Measurements from ENCODE around the gene POLE.

The POLE gene

GRCh38 chr12:132685400-132685799 lies 1.7 kb downstream of the POLE start:
- no peak for DNase-seq (ENCODE audit: low read depth)

DNA sequence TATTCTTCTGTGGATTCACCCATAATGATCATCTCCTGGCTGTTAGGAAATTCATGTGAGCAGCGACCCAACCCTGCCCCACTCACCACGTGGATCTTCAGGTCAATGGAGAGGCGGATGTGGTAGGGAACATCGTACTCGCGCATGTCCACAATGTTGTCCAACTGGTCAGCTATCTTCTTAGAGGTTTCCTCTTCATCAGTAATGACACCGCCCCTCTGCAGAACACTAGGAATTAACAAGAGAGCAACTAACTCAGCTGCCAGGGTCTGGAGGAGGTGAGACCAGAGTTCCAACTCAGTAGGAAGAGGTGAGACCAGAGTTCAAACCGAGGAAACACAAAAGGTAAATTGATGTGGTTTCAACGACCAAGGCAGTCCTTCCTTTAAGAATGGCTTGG lies 9.7 kb downstream of the POLE start:
- no peak for DNase-seq (ENCODE audit: low read depth)

DNA sequence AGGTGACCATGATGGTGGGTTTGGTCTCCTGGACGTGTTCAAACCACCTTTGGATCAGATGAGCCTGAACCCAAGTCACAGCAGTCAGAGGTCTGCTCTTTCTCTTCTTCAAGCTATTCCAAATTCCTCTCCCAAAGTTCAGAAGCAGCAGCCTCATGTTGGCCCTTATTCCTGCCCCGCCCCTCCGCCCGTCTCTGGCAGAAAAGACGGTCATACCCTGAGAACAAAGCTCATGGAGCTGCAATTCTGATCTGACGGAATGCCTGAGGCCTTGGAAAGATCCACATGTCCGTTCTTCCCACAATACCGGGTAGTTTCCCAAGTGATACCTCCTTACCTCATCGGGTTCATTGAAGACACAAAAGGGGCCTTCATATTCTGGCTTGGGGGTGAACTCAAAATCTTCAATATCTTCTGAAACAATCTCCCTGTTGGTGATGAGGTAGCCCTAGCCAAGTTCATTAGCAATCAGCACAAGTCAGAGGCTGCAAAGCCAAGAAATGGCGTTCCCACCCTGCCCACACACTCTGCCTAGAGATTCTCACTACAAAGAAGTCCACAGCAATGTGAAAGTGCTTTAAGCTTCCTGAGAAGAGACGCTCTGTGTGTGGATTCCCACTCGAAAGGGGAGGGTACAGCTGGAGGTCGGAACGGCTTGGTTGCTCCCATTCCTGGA lies 11.2 kb downstream of the POLE start:
- no peak for DNase-seq (ENCODE audit: low read depth)

GRCh38 chr12:132674561-132674960 lies 12.6 kb downstream of the POLE start:
- DNase-seq (ENCODE audit: low read depth) = no peak

DNA sequence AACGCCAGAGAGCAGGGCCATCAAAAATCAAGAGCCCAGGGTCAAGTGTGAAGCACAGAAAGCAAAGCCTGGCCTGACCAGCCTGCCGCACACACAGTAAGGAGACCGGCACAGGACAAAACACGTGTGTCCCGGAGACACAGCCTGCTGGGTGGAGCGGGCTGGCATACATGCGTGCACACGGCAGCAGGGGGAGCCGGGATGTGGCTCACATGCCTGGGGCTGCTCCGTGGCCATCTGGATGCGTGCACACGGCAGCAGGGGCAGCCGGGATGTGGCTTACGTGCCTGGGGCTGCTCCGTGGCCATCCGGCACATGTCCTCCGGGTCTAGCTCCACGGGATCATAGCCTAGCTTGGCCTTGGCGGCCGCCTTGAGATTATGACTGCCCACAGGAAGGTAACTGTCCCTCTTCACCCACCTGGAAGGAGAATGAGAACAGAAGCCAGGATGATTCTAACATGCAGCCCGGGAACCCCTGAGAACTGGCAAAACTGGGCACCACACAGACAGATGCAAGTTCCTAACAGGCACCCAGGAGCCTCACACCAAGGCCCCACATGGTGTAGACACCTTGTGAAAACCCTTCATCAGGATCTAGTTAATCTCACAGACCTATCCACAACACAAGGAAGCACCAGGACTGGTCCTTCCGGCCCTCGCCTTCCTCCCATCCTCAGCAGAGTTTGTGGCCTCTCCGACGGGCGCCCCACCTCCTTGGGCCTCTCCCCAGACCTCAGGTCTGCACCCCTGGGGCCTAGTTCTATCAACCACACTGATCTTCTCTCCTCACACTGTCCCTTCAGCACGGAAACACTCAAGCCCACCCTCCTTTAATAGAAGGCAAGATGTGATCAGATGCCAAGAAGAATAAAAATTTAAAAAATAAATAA lies 13.6 kb downstream of the POLE start:
- no peak for DNase-seq (ENCODE audit: low read depth)

GRCh38 chr12:132672678-132673077 lies 14.5 kb downstream of the POLE start:
- no peak for DNase-seq (ENCODE audit: low read depth)

- no peak for DNase-seq (ENCODE audit: low read depth)
These were observed 15.0 kb downstream of the POLE start for GRCh38 chr12:132672116-132672515.

DNA sequence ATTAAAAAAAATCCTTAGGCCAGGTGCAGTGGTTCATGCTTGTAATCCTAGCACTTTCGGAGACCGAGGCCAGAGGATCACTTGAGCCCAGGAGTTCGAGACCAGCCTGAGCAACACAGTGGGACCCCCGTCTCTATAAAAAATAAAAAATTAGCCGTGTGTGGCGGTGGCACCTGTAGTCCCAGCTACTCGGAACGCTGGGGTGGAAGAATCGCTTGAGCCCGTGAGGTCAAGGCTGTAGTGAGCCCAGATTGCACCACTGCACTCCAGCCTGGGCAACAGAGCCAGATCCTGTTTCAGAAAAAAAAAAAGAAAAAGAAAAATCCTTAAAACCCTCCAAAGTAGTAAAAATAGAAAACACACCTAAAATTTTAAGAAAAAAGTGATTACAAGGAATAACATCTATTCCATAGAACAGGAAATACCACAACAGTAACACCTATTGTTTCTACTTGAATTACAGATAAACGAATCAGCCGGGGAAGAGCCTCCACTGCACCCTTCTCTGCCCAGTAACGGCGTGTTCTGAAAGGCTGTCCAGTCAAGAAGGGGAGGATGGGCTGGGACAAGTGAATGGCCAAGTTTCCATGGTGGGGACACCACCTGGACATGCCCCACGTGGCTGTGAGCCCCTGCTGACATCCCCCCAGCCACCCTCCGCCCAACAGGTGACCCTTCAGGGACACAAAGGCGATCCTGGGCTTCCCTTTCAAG lies 17.8 kb downstream of the POLE start:
- no peak for DNase-seq (ENCODE audit: low read depth)

DNA sequence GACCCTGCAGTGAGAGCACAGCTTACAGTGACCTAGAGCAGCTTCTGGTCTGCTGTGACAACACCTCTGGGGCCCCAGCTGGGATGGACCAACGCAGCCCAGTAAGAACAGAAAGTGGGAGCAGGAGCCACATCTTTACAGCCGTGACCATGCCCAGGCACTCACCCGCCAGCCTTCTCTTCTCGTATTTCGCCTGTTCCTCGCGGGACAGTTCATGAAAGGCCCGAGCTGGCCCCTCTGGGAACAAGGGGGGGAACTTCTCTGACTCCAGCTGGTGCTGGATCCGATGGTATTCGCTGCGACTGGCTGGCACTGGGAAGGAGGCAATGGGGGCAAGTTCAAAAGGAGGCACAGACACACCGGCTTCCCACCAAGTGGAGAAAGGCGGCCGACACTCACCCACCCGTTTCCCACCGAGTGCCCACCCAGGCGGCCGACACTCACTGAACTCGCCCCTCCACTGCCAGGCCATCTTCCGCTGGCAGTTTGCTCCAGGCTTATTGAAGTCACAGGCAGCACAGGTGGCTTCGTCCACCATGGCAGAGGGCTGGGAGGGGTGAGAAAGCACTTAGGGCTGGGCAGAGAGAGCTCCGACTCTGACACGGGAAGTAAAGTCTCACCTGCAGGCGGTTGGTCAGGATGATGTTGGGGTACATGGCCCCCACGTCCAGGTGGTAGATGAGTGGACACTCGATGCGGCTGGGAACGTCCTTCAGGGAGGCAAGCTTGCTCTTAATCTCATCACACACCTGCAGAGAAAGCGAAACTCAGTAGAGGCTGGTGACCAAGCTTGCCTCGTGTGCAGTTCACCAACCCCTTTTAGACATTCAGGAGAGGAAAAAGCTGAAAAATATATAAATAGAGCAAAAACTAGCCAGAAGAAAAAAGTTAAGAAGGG lies 18.7 kb downstream of the POLE start:
- no peak for DNase-seq (ENCODE audit: low read depth)

GRCh38 chr12:132665794-132666193 lies 21.3 kb downstream of the POLE start:
- DNase-seq (ENCODE audit: low read depth) = no peak

DNA sequence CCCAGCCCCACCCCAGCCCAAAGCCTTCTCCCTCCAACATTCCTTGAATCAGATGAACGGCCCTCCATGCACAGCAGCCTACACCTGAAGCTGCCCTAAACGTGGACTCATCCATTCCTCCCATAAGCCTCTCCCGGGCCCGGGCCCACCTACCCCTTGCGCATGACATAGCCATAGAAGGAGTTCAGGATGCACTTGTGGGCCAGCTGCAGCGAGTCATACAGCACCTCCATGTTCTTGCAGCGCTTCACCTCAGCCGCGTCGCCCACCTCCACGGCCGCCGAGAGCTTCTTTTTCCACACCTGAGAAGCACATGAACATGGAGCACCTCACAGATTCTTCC lies 22.0 kb downstream of the POLE start:
- DNase-seq (ENCODE audit: low read depth) = no peak

DNA sequence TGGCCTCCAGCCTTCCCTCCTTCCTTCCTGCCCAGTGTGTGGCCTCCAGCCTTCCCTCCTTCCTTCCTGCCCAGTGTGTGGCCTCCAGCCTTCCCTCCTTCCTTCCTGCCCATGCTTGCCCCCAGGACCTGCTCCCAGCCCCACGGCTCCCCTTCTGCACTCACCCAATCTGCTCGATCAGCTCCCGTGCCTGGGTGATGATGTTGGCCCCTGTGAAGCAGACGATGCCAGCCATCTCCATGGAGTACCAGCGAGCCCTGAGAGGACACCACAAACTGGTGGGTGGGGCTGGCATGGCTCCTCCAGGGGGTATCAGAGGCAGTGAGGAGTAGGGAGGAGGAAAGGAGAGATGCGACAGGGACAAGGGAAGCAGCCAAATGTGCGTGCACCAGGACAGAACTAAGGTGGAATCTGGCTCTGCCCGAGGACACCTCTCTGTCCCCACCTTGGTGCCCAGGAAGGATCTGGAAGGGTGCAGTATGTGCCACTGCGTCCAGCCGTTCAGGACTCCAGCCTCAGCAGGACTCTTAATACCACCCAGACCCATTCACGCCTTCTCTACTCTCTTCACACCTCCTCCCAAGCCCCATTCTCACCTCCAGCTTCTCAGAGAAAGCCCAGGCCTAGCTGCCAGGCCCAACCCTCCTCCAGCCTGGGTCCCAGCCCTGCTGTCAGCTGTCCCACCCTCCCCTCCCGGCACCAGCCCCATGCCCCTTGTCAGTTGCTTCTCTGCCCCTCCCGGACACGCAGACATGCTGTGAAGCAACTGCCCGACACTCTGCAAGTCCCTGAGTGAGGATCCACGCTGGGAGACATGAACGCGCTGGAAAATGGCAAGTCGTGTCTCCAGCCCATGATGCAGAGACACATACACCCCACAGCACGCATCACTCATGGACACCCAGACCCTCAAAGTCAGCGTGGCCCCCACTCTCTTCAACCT lies 22.7 kb downstream of the POLE start:
- DNase-seq (ENCODE audit: low read depth) = no peak

- no peak for DNase-seq (ENCODE audit: low read depth)
These were observed 24.0 kb downstream of the POLE start for GRCh38 chr12:132662901-132663755.

DNA sequence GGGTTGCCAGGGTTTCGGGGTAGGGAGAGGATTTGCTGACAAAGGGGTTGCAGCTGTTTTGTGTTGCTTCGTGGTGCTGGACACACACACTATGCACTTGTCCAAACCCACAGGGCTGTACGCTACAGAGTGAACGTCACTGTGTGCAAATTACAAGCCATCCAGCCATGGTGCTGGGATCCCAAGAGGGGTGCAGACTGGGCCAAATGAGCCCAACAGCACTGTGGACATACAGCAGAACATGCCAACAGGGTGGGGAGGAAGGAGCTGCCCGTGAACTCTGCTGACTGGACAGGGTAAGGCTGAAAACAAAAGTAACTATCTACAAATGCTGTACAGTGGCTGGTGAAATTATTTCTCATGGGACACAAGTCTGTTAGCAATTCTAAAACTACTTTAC lies 25.2 kb downstream of the POLE start:
- no peak for DNase-seq (ENCODE audit: low read depth)

GRCh38 chr12:132660996-132661395 lies 26.1 kb downstream of the POLE start:
- no peak for DNase-seq (ENCODE audit: low read depth)

GRCh38 chr12:132660052-132660451 lies 27.1 kb downstream of the POLE start:
- no peak for DNase-seq (ENCODE audit: low read depth)

- DNase-seq (ENCODE audit: low read depth) = no peak
These were observed 28.0 kb downstream of the POLE start for GRCh38 chr12:132659146-132659545.

- DNase-seq (ENCODE audit: low read depth) = no peak
These were observed 28.8 kb downstream of the POLE start for GRCh38 chr12:132658149-132658894.
